ENCODE measurements around the gene CLEC14A. TPM values are rescaled to one million over a fixed set of nuclear protein-coding genes. Genes with fewer than 3 reads are reported as not detected.

Gene CLEC14A
- total RNA-seq, 5 donors from 2014 or later (not counting 1 experiment from before 2014, with no cell fraction given) = not detected

- ChIA-PET CTCF (no interaction called here), POLR2A (no interaction called here)
- H3K27me3 ChIP-seq (replicated peaks in 1 of 2; ENCODE audit: control insufficient read depth in 2 of 2, extremely low read depth in 1 of 2, insufficient read depth in 2 of 2, low read length in 1 of 2) = peaks cover 0 to 25% of the 10 kb centered on the region in 2 experiments
- Mint-ChIP-seq H3K4me1 (peaks cover 6 to 13% (median 12%) of the 10 kb centered on the region in 3 donors), H3K4me3 (no peak overlapping the region), H3K27me3 (peaks cover 19 to 21% of the 10 kb centered on the region in 2 donors), H3K27ac (no peak overlapping the region), H3K9me3 (no peaks in the 10 kb centered on the region), H3K36me3 (no peaks in the 10 kb centered on the region)
- no peaks in the 10 kb centered on the region for H3K9me3 ChIP-seq
- WGBS (ENCODE audit: insufficient coverage) = no CpG with 5 or more reads among the region's 4 CpGs
- peaks cover 0 to 15% of the 10 kb centered on the region in 2 experiments for H3K4me1 ChIP-seq (ENCODE audit: control insufficient read depth in 1 of 2, extremely low read depth in 1 of 2, insufficient read depth in 2 of 2, low read length in 2 of 2)
- no peak for DNase-seq
- H3K36me3 ChIP-seq (ENCODE audit: control insufficient read depth in 2 of 2, extremely low read depth in 1 of 2, insufficient read depth in 1 of 2, low read length in 1 of 2) = no peaks in the 10 kb centered on the region
- H3K27ac ChIP-seq (ENCODE audit: low read length) = no peak overlapping the region
- H3K4me3 ChIP-seq (ENCODE audit: control insufficient read depth in 1 of 2, extremely low read depth in 1 of 2, low read length in 1 of 2) = no peak overlapping the region
- no peak for ATAC-seq (replicated peaks in 1 of 4)
These were observed 3.7 kb downstream of the CLEC14A start for GRCh38 chr14:38252066-38252710.

GRCh38 chr14:38250331-38250730 is 5.6 kb downstream of the CLEC14A start:
- Mint-ChIP-seq H3K9me3 (no peaks in the 10 kb centered on the region), H3K4me3 (no peak overlapping the region), H3K4me1 (peaks cover 0 to 5% (median 5%) of the 10 kb centered on the region in 3 donors), H3K27ac (no peak overlapping the region), H3K36me3 (no peaks in the 10 kb centered on the region), H3K27me3 (peaks cover 12 to 18% of the 10 kb centered on the region in 2 donors)
- CTCF ChIA-PET = no interaction called here
- DNase-seq (no peak), ATAC-seq (replicated peaks in 1 of 4) (no peak)
- Histone ChIP-seq H3K9me3 (no peaks in the 10 kb centered on the region), H3K4me3 (ENCODE audit: control insufficient read depth in 1 of 2, extremely low read depth in 1 of 2, low read length in 1 of 2) (no peak overlapping the region), H3K27me3 (replicated peaks in 1 of 2; ENCODE audit: control insufficient read depth in 2 of 2, extremely low read depth in 1 of 2, insufficient read depth in 2 of 2, low read length in 1 of 2) (peaks cover 0 to 16% of the 10 kb centered on the region in 2 experiments), H3K4me1 (ENCODE audit: control insufficient read depth in 1 of 2, extremely low read depth in 1 of 2, insufficient read depth in 2 of 2, low read length in 2 of 2) (peaks cover 0 to 8% of the 10 kb centered on the region in 2 experiments), H3K36me3 (ENCODE audit: control insufficient read depth in 2 of 2, extremely low read depth in 1 of 2, insufficient read depth in 1 of 2, low read length in 1 of 2) (no peaks in the 10 kb centered on the region), H3K27ac (ENCODE audit: low read length) (no peak overlapping the region)
- POLR2A ChIA-PET = no interaction called here

GRCh38 chr14:38248321-38249028 is 7.4 kb downstream of the CLEC14A start:
- Histone ChIP-seq H3K4me3 (ENCODE audit: control insufficient read depth in 1 of 2, extremely low read depth in 1 of 2, low read length in 1 of 2) (no peak overlapping the region), H3K9me3 (no peaks in the 10 kb centered on the region), H3K4me1 (ENCODE audit: control insufficient read depth in 1 of 2, extremely low read depth in 1 of 2, insufficient read depth in 2 of 2, low read length in 2 of 2) (no peaks in the 10 kb centered on the region), H3K27ac (ENCODE audit: low read length) (no peak overlapping the region), H3K27me3 (replicated peaks in 1 of 2; ENCODE audit: control insufficient read depth in 2 of 2, extremely low read depth in 1 of 2, insufficient read depth in 2 of 2, low read length in 1 of 2) (peaks cover 0 to 5% of the 10 kb centered on the region in 2 experiments), H3K36me3 (ENCODE audit: control insufficient read depth in 2 of 2, extremely low read depth in 1 of 2, insufficient read depth in 1 of 2, low read length in 1 of 2) (no peaks in the 10 kb centered on the region)
- Mint-ChIP-seq H3K36me3 (no peaks in the 10 kb centered on the region), H3K27me3 (peaks cover 2 to 10% of the 10 kb centered on the region in 2 donors), H3K4me1 (no peaks in the 10 kb centered on the region), H3K27ac (no peak overlapping the region), H3K9me3 (no peaks in the 10 kb centered on the region), H3K4me3 (no peak overlapping the region)
- CTCF ChIA-PET = no interaction called here
- POLR2A ChIA-PET = no interaction called here
- DNase-seq (no peak), ATAC-seq (replicated peaks in 1 of 4) (no peak)
- WGBS (ENCODE audit: insufficient coverage) = no CpG with 5 or more reads among the region's 3 CpGs

- no peaks in the 10 kb centered on the region for H3K4me1 Mint-ChIP-seq
- no peaks in the 10 kb centered on the region for H3K36me3 ChIP-seq (ENCODE audit: control insufficient read depth in 2 of 2, extremely low read depth in 1 of 2, insufficient read depth in 1 of 2, low read length in 1 of 2)
- ATAC-seq (replicated peaks in 1 of 4) (no peak), DNase-seq (no peak)
- no peak overlapping the region for H3K27ac ChIP-seq (ENCODE audit: low read length)
- H3K27me3 ChIP-seq (replicated peaks in 1 of 2; ENCODE audit: control insufficient read depth in 2 of 2, extremely low read depth in 1 of 2, insufficient read depth in 2 of 2, low read length in 1 of 2) = no peaks in the 10 kb centered on the region
- ChIA-PET CTCF (no interaction called here), POLR2A (no interaction called here)
- no CpG with 5 or more reads among the region's 1 CpG for WGBS (ENCODE audit: insufficient coverage)
- H3K27me3 Mint-ChIP-seq = peaks cover 4 to 20% of the 10 kb centered on the region in 2 donors
- H3K4me1 ChIP-seq (ENCODE audit: control insufficient read depth in 1 of 2, extremely low read depth in 1 of 2, insufficient read depth in 2 of 2, low read length in 2 of 2) = no peaks in the 10 kb centered on the region
- H3K4me3 Mint-ChIP-seq = no peak overlapping the region
- H3K9me3 Mint-ChIP-seq = no peaks in the 10 kb centered on the region
- H3K9me3 ChIP-seq = no peaks in the 10 kb centered on the region
- no peaks in the 10 kb centered on the region for H3K36me3 Mint-ChIP-seq
- H3K27ac Mint-ChIP-seq = no peak overlapping the region
- no peak overlapping the region for H3K4me3 ChIP-seq (ENCODE audit: control insufficient read depth in 1 of 2, extremely low read depth in 1 of 2, low read length in 1 of 2)
These were observed 12.1 kb downstream of the CLEC14A start for GRCh38 chr14:38243696-38244240.

GRCh38 chr14:38238878-38239277 is 17.0 kb downstream of the CLEC14A start:
- ChIA-PET POLR2A (no interaction called here), CTCF (interaction anchor here in 1 of 2 donors (0.6 kb wide), 1 partner anchor 615 kb away, joined by 5 read pairs; no protein-coding TSS in a partner anchor)
- no peaks in the 10 kb centered on the region for H3K36me3 ChIP-seq (ENCODE audit: control insufficient read depth in 2 of 2, extremely low read depth in 1 of 2, insufficient read depth in 1 of 2, low read length in 1 of 2)
- H3K27ac Mint-ChIP-seq = no peak overlapping the region
- H3K9me3 Mint-ChIP-seq = no peaks in the 10 kb centered on the region
- no peaks in the 10 kb centered on the region for H3K4me1 Mint-ChIP-seq
- H3K4me1 ChIP-seq (ENCODE audit: control insufficient read depth in 1 of 2, extremely low read depth in 1 of 2, insufficient read depth in 2 of 2, low read length in 2 of 2) = no peaks in the 10 kb centered on the region
- H3K9me3 ChIP-seq = no peaks in the 10 kb centered on the region
- no peaks in the 10 kb centered on the region for H3K36me3 Mint-ChIP-seq
- H3K4me3 Mint-ChIP-seq = no peak overlapping the region
- H3K27me3 Mint-ChIP-seq = peaks cover 4 to 16% of the 10 kb centered on the region in 2 donors
- H3K27me3 ChIP-seq (replicated peaks in 1 of 2; ENCODE audit: control insufficient read depth in 2 of 2, extremely low read depth in 1 of 2, insufficient read depth in 2 of 2, low read length in 1 of 2) = no peaks in the 10 kb centered on the region
- no peak overlapping the region for H3K27ac ChIP-seq (ENCODE audit: low read length)
- ATAC-seq (replicated peaks in 1 of 4) = no peak
- no peak for DNase-seq
- no peak overlapping the region for H3K4me3 ChIP-seq (ENCODE audit: control insufficient read depth in 1 of 2, extremely low read depth in 1 of 2, low read length in 1 of 2)

GRCh38 chr14:38238332-38238731 is 17.6 kb downstream of the CLEC14A start:
- H3K27me3 Mint-ChIP-seq = peaks cover 4 to 16% of the 10 kb centered on the region in 2 donors
- H3K4me3 ChIP-seq (ENCODE audit: control insufficient read depth in 1 of 2, extremely low read depth in 1 of 2, low read length in 1 of 2) = no peak overlapping the region

More at GRCh38 chr14:38238332-38238731, 17.6 kb downstream of the CLEC14A start:
- DNase-seq = no peak
- Mint-ChIP-seq H3K9me3 (no peaks in the 10 kb centered on the region), H3K4me3 (no peak overlapping the region), H3K27ac (no peak overlapping the region), H3K36me3 (no peaks in the 10 kb centered on the region), H3K4me1 (no peaks in the 10 kb centered on the region)
- no peak for ATAC-seq (replicated peaks in 1 of 4)
- POLR2A ChIA-PET = no interaction called here
- CTCF ChIA-PET = no interaction called here
- Histone ChIP-seq H3K27me3 (replicated peaks in 1 of 2; ENCODE audit: control insufficient read depth in 2 of 2, extremely low read depth in 1 of 2, insufficient read depth in 2 of 2, low read length in 1 of 2) (no peaks in the 10 kb centered on the region), H3K9me3 (no peaks in the 10 kb centered on the region), H3K27ac (ENCODE audit: low read length) (no peak overlapping the region), H3K4me1 (ENCODE audit: control insufficient read depth in 1 of 2, extremely low read depth in 1 of 2, insufficient read depth in 2 of 2, low read length in 2 of 2) (no peaks in the 10 kb centered on the region), H3K36me3 (ENCODE audit: control insufficient read depth in 2 of 2, extremely low read depth in 1 of 2, insufficient read depth in 1 of 2, low read length in 1 of 2) (no peaks in the 10 kb centered on the region)
- WGBS (ENCODE audit: insufficient coverage) = no CpG with 5 or more reads among the region's 1 CpG
